HG03442 (cell line): Measurements from ENCODE around the gene IQSEC1.

Source experiments
- ATAC-seq: cut with Tn5 transposase; IDR thresholded peaks from one replicate; pipeline ENCODE4 v1.9.1; 2021; ENCODE audit warnings: mild to moderate bottlenecking, moderate library complexity; ENCODE audit not compliant: unreplicated experiment

IQSEC1 gene

GRCh38 chr3:12959838-12960378, 113.3 kb downstream of the IQSEC1 start:
- ATAC-seq, result no peak

GRCh38 chr3:12959410-12959809, 113.8 kb downstream of the IQSEC1 start:
- no peak for ATAC-seq

GRCh38 chr3:12957824-12958792, 115.1 kb downstream of the IQSEC1 start:
- ATAC-seq, result no peak

- no peak for ATAC-seq
Observed at GRCh38 chr3:12957339-12957738, 115.9 kb downstream of the IQSEC1 start.

- ATAC-seq, result no peak
Observed at GRCh38 chr3:12956316-12956660, 116.9 kb downstream of the IQSEC1 start.

GRCh38 chr3:12955651-12956315, 117.4 kb downstream of the IQSEC1 start:
- ATAC-seq, result no peak

GRCh38 chr3:12954891-12955650, 118.2 kb downstream of the IQSEC1 start:
- no peak for ATAC-seq

GRCh38 chr3:12954180-12954579, 119.0 kb downstream of the IQSEC1 start:
- ATAC-seq, result no peak

- ATAC-seq, result no peak
Observed at GRCh38 chr3:12953201-12953995, 119.8 kb downstream of the IQSEC1 start.

- no peak for ATAC-seq
Observed at GRCh38 chr3:12952343-12953200, 120.7 kb downstream of the IQSEC1 start.

GRCh38 chr3:12948891-12949711, 124.1 kb downstream of the IQSEC1 start:
- ATAC-seq, result peak; percentile 56

GRCh38 chr3:12948371-12948770, 124.9 kb downstream of the IQSEC1 start:
- ATAC-seq, result no peak

GRCh38 chr3:12947504-12948369, 125.5 kb downstream of the IQSEC1 start:
- no peak for ATAC-seq

GRCh38 chr3:12946649-12947316, 126.4 kb downstream of the IQSEC1 start:
- no peak for ATAC-seq

- ATAC-seq, result no peak
Observed at GRCh38 chr3:12946251-12946648, 127.0 kb downstream of the IQSEC1 start.

GRCh38 chr3:12944849-12945248, 128.4 kb downstream of the IQSEC1 start:
- ATAC-seq, result no peak

- ATAC-seq, result no peak
Observed at GRCh38 chr3:12944413-12944812, 128.8 kb downstream of the IQSEC1 start.
